GM12878 (cell line): ENCODE data around the gene SYNGR1. TPM values are rescaled to one million over a fixed set of nuclear protein-coding genes. Genes with fewer than 3 reads are reported as not detected.

Source experiments
- ATF3 ChIP-seq: IDR thresholded peaks from 2 replicates; pipeline ENCODE4 v1.6.1; 2011; ENCODE audit warnings: low read depth, mild to moderate bottlenecking, low read length, moderate library complexity, borderline replicate concordance; ENCODE audit errors: extremely low read depth
- CHD4 ChIP-seq: fragments of 200-600 bp; sonication (generic); IDR thresholded peaks from 2 replicates; pipeline ENCODE4 v1.6.1; 2016; ENCODE audit warnings: mild to moderate bottlenecking
- E4F1 ChIP-seq: fragments of 450-650 bp; IDR thresholded peaks from 2 replicates; pipeline ENCODE4 v1.6.1; 2018; ENCODE audit warnings: borderline replicate concordance, mild to moderate bottlenecking; ENCODE audit not compliant: partially characterized antibody
- EP300 ChIP-seq, 2 experiments: fragments of 150-350 bp in 1 of 2; IDR thresholded peaks; 2 replicates each; pipeline ENCODE4 v1.6.1; 2011 to 2012; ENCODE audit warnings: low read depth in 2 of 2, low read length in 2 of 2, borderline replicate concordance in 1 of 2, improper control_type of control experiment in 1 of 2, inconsistent platforms in 1 of 2; ENCODE audit not compliant: control insufficient read depth in 1 of 2
- FOXK2 ChIP-seq: fragments of 450-650 bp; IDR thresholded peaks from 2 replicates; pipeline ENCODE4 v1.6.1; 2017; ENCODE audit warnings: mild to moderate bottlenecking, moderate library complexity
- HDAC6 ChIP-seq: fragments of 200-600 bp; sonication (generic); IDR thresholded peaks from one replicate; pipeline ENCODE4 v1.8.0; 2017; ENCODE audit warnings: antibody characterized with exemption; ENCODE audit not compliant: unreplicated experiment
- JUND ChIP-seq: IDR thresholded peaks from 2 replicates; pipeline ENCODE4 v1.6.1; 2012; ENCODE audit warnings: low read depth, mild to moderate bottlenecking, low read length, improper control_type of control experiment, moderate library complexity
- KAT2A ChIP-seq: conservative IDR thresholded peaks from 2 replicates; pipeline ENCODE4 v1.6.1; 2011; ENCODE audit warnings: low read depth, low read length; ENCODE audit not compliant: control insufficient read depth
- MEF2A ChIP-seq: IDR thresholded peaks from 2 replicates; pipeline ENCODE4 v1.6.1; 2011; ENCODE audit warnings: low read depth, mild to moderate bottlenecking, low read length, moderate library complexity; ENCODE audit not compliant: insufficient read depth
- NR2F1 ChIP-seq: fragments of 450-650 bp; conservative IDR thresholded peaks from 2 replicates; pipeline ENCODE4 v1.6.1; 2017; ENCODE audit warnings: mild to moderate bottlenecking
- RAD51 ChIP-seq: fragments of 450-650 bp; IDR thresholded peaks from 2 replicates; pipeline ENCODE4 v1.6.1; 2016; ENCODE audit warnings: moderate library complexity, mild to moderate bottlenecking, inconsistent platforms
- RUNX3 ChIP-seq: IDR thresholded peaks from 2 replicates; pipeline ENCODE4 v1.6.1; 2012; ENCODE audit warnings: low read length, inconsistent platforms
- SIX5 ChIP-seq: IDR thresholded peaks from 2 replicates; pipeline ENCODE4 v1.6.1; 2011; ENCODE audit warnings: mild to moderate bottlenecking, low read depth, low read length, moderate library complexity; ENCODE audit not compliant: severe bottlenecking
- SKIL ChIP-seq: fragments of 450-650 bp; IDR thresholded peaks from 2 replicates; pipeline ENCODE4 v1.6.1; 2017; ENCODE audit warnings: mild to moderate bottlenecking, low read depth, inconsistent platforms; ENCODE audit not compliant: poor library complexity, severe bottlenecking
- USF2 ChIP-seq: IDR thresholded peaks from 2 replicates; pipeline ENCODE4 v1.6.1; 2011; ENCODE audit warnings: low read depth, low read length, improper control_type of control experiment, borderline replicate concordance
- YY1 ChIP-seq: IDR thresholded peaks from 2 replicates; pipeline ENCODE4 v1.6.1; 2011; ENCODE audit warnings: low read depth, mild to moderate bottlenecking, low read length
- ZBTB4 ChIP-seq: fragments of 450-650 bp; formaldehyde crosslinking; IDR thresholded peaks from 2 replicates; pipeline ENCODE4 v1.4.0; 2022; ENCODE audit warnings: mild to moderate bottlenecking, moderate library complexity
- polyA plus RNA-seq, 11 experiments: library from polyadenylated mRNA; depleted of rRNA in 4 of 11; unstranded in 6 of 11; stranded (reverse) in 5 of 11; fragments of >200 nt; fragmentation: Nextera tagmentation in 4 of 11; fragmentation: Illumina TruSeq in 1 of 11; extraction: Ambion mirVana in 4 of 11; extraction: Trizol in 1 of 11; gene quantifications; 1 replicate in 1 of 11; 2 replicates in 10 of 11; pipeline versions ENCODE4 v1.2.1 to v1.2.3, GENCODE V29; 2011 to 2016; ENCODE audit warnings: inconsistent platforms in 2 of 11, missing spikeins in 2 of 11, low read depth in 1 of 11
- total RNA-seq, 4 experiments: library from RNA; depleted of rRNA in 3 of 4; stranded (reverse); fragments of >200 nt in 3 of 4; fragmentation: Illumina TruSeq in 1 of 4; extraction: Trizol in 1 of 4; gene quantifications; 2 replicates each; pipeline versions ENCODE4 v1.2.1 to v1.2.3, GENCODE V29; 2013 to 2021

The SYNGR1 gene
- total and polyA plus RNA-seq, 10 of the 15 experiments (the other 5 are each of a cell fraction or from before 2014, with no cell fraction given) = 0.87 to 9.2 (median 3.5) TPM

- no peak for TF ChIP-seq CHD4
- no peak for TF ChIP-seq ZBTB4 (CRISPR knock-in tag)
- TF ChIP-seq E4F1 = no peak
- TF ChIP-seq RUNX3 = no peak
- TF ChIP-seq USF2 = no peak
- no peak for TF ChIP-seq KAT2A
- no peak for TF ChIP-seq JUND
- TF ChIP-seq FOXK2 = no peak
- TF ChIP-seq NR2F1 = no peak
- 0 out of 2 replicates have a peak, but pooled peaks have one; percentile 4 for TF ChIP-seq YY1
- no peak for TF ChIP-seq MEF2A
- no peak for TF ChIP-seq HDAC6
- no peak for TF ChIP-seq RAD51
- no peak for TF ChIP-seq ATF3
- TF ChIP-seq SIX5 = no peak
- no peak for TF ChIP-seq EP300 (IDR thresholded peaks at IDR 0.05; ENCODE audit: borderline replicate concordance in 1 of 2, control insufficient read depth in 1 of 2, low read depth in 2 of 2, low read length in 2 of 2)
- no peak for TF ChIP-seq SKIL
Measured at GRCh38 chr22:39311592-39312400, 38.0 kb upstream of the SYNGR1 start (continued).
